Cardiac muscle cell (in vitro differentiated cells and primary cell): ENCODE results near the gene PI4K2A. TPM values are rescaled to one million over a fixed set of nuclear protein-coding genes. Genes with fewer than 3 reads are reported as not detected.

ENCODE experiments used
- DNase-seq, 2 donors: peaks; one replicate each; pipeline versions ENCODE4 v3.0.0 to v3.0.0-alpha.2; 2010 to 2017; ENCODE audit warnings: low read depth in 1 of 2, low spot score in 1 of 2
- H3K27ac ChIP-seq: fragments of 200-600 bp; sonication (generic); 2 replicates; pipeline ENCODE4 v1.5.1; 2016
- H3K27me3 ChIP-seq: fragments of 200-600 bp; sonication (generic); 2 replicates; pipeline ENCODE4 v1.6.0; 2016; ENCODE audit warnings: control low read depth
- H3K36me3 ChIP-seq: fragments of 200-600 bp; sonication (generic); 2 replicates; pipeline ENCODE4 v1.5.1; 2016; ENCODE audit warnings: control low read depth
- H3K4me1 ChIP-seq: fragments of 200-600 bp; sonication (generic); 2 replicates; pipeline ENCODE4 v1.8.1; 2017; ENCODE audit warnings: low read depth, mild to moderate bottlenecking, mixed run types
- H3K4me3 ChIP-seq: fragments of 200-600 bp; sonication (generic); 2 replicates; pipeline ENCODE4 v1.5.1; 2016; ENCODE audit warnings: mild to moderate bottlenecking
- H3K9me3 ChIP-seq: fragments of 200-600 bp; sonication (generic); 2 replicates; pipeline ENCODE4 v1.5.1; 2017; ENCODE audit warnings: low read depth, mild to moderate bottlenecking, control low read depth
- polyA plus RNA-seq: library from polyadenylated mRNA; unstranded; fragments of >200 nt; fragmentation: Nextera tagmentation; extraction: Ambion mirVana; gene quantifications from 2 replicates; pipeline ENCODE4 v1.2.1, GENCODE V29; 2016
- total RNA-seq: library from RNA; depleted of rRNA; stranded (reverse); fragments of >200 nt; gene quantifications from 2 replicates; pipeline ENCODE4 v1.2.3, GENCODE V29; 2016
- TF ChIP-seq, protein P1 (sequence below): IDR thresholded peaks from 2 replicates; pipeline ENCODE4 v1.5.1; 2012; ENCODE audit warnings: low read depth, mild to moderate bottlenecking, low read length

PI4K2A gene
- total and polyA plus RNA-seq, 2 experiments from 2014 or later, result 19.7 to 20.1 TPM

DNA sequence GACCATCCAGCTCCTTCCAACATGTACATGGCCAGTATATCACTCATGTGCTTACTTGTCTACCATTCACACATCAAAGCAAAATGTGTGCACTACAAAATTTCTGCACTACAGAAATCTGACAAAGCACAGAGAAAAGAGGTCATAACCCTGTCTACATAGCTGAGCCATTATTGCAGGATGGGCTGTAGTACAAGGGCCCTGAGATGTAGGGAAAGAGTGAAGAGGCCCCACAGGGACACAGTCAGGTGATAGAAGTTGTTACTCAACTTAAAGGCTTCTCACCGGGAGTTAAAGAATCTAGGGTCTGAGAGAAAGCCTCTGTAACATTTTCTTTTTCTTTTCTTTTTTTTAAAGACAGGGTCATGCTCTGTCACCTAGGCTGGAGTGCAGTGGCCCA is 29.1 kb downstream of the PI4K2A start:
- Histone ChIP-seq H3K27ac (no peak overlapping the region), H3K27me3 (no peaks in the 10 kb centered on the region), H3K4me1 (peaks cover 3% of the 10 kb centered on the region), H3K36me3 (peaks cover 37% of the 10 kb centered on the region), H3K4me3 (no peak overlapping the region), H3K9me3 (no peaks in the 10 kb centered on the region)
- no peak for DNase-seq
- TF ChIP-seq, protein P1, sequence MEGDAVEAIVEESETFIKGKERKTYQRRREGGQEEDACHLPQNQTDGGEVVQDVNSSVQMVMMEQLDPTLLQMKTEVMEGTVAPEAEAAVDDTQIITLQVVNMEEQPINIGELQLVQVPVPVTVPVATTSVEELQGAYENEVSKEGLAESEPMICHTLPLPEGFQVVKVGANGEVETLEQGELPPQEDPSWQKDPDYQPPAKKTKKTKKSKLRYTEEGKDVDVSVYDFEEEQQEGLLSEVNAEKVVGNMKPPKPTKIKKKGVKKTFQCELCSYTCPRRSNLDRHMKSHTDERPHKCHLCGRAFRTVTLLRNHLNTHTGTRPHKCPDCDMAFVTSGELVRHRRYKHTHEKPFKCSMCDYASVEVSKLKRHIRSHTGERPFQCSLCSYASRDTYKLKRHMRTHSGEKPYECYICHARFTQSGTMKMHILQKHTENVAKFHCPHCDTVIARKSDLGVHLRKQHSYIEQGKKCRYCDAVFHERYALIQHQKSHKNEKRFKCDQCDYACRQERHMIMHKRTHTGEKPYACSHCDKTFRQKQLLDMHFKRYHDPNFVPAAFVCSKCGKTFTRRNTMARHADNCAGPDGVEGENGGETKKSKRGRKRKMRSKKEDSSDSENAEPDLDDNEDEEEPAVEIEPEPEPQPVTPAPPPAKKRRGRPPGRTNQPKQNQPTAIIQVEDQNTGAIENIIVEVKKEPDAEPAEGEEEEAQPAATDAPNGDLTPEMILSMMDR, result no peak

DNA sequence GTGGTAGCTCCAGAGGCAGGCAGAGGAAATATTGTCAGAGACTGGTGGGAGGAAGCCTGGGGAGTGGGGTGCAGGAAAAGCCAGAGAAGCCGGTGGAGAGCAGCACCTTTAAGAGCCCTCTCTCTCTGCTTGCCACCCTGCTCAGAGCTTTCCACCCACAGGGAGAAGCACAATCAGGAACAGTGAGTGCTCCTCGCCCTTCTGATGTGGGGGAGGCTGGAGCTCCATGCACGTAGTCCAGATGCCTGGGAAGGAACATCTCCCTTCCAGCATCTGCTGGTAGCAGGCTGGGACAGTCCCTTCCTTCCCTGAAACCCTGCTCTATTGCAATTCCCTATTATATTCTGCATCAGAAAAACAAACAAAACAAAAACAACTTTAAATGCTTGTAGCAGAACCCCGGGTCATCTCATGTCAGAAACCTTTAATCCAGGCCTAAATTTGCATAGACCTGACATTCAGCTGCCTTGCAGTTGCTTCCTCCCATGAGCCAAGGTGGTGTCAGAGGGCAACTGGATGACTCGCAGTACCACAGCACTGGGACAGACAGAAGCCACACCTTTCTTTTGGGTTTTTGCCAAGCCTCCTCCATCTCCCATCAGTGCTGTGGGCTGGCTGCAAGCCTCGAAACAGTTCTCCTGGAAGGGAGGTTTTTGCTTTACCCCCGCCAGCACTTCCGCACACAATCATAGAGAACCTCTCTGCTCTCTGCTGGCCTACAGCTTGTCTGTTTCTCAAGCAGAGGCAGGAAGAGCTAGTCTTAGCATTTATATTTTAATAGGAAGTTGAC is 33.5 kb downstream of the PI4K2A start:
- no peaks in the 10 kb centered on the region for H3K9me3 ChIP-seq
- peaks cover 18% of the 10 kb centered on the region for H3K36me3 ChIP-seq
- no peaks in the 10 kb centered on the region for H3K27me3 ChIP-seq
- H3K4me3 ChIP-seq, result no peak overlapping the region
- no peaks in the 10 kb centered on the region for H3K4me1 ChIP-seq
- H3K27ac ChIP-seq, result no peak overlapping the region
- DNase-seq, result peak in 1 of 2 donors; percentile 70
- TF ChIP-seq, protein P1, result no peak

DNA sequence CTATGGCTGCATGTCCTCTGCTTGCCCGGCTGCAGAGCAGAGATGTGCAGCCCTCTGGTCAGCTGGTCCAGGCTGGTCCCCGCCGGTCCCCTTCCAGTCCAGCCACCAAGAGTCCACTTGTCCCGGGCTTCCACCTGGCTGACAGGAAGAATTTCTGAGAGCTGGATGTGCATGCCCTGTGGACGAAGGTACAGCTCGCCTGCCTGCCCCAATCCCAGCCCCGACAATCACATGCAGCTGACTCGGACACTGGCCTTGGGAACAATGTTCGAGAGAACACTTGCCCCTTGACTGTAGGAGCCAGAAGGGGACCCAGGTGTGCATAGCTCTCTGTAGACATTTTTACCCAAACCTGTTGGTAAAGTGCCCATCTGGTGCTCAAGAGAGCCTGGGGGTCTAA is 34.8 kb downstream of the PI4K2A start:
- H3K36me3 ChIP-seq, result peaks cover 15% of the 10 kb centered on the region
- no peak for DNase-seq
- no peaks in the 10 kb centered on the region for H3K27me3 ChIP-seq
- H3K4me3 ChIP-seq, result no peak overlapping the region
- TF ChIP-seq, protein P1, result no peak
- no peaks in the 10 kb centered on the region for H3K9me3 ChIP-seq
- no peak overlapping the region for H3K27ac ChIP-seq
- H3K4me1 ChIP-seq, result no peaks in the 10 kb centered on the region

DNA sequence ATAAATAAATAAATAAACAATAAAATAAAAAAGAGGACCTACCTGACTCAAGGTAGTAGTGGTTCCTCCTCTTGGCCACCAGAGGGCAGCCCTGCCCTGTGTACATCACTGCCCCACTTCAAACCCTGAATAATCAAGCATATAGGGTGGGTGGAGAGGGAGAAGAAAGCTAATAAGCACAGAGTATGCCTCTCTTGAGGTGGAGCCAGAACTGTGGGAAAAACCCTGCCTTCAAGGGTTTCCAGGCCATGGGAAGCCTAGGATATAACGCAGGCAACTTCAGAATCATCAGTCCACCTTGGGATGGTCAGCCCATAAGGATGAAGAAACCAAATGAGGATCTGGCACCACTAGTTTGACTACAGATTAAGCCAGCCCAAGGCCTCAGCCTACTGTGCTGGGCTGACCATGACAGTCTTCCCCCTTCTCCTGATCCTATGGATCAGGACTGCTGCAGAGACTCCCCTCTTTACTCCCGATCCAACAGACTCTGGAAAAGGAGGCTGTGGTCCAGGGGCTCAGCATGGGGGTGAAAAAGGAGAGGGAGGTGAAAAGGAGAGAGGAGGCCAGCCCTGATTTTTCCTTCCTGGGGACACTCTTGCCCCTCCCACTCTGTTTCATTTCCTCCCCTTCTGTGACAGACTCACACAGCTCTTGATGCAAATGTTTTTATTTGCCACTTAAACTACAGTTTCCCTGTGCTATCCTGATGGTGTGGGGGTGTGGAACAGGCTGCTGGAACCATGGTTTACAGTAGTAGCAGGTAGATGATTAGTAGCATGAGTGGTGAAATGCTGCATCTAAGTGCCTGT is 36.5 kb downstream of the PI4K2A start:
- Histone ChIP-seq H3K27me3 (no peaks in the 10 kb centered on the region), H3K9me3 (no peaks in the 10 kb centered on the region), H3K36me3 (peaks cover 15% of the 10 kb centered on the region), H3K4me3 (no peak overlapping the region), H3K4me1 (peaks cover 2% of the 10 kb centered on the region), H3K27ac (no peak overlapping the region)
- TF ChIP-seq, protein P1, result peak; percentile 81
- peak; percentile 69 to 70 for DNase-seq

DNA sequence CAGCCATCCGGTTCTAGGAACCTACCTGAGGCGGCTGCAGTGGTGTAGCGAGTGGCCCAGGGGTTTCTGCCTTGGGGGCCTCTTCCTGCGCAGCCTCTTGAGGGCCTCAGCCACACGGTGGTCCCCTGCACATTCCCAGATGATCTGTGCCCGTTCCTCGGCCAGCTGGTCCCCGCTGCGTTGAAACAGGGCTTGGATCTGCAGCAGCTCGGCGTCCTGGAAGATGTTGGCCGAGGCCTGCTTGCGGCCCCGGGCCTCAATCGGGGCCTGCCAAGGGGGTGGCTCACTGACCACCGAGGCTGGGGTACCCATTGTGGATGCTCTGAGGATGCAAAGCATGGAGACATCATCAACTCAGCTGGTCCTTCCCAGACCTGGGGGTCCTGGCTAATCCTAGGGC is 39.1 kb downstream of the PI4K2A start:
- no peak overlapping the region for H3K4me3 ChIP-seq
- peaks cover 5% of the 10 kb centered on the region for H3K36me3 ChIP-seq
- no peaks in the 10 kb centered on the region for H3K27me3 ChIP-seq
- no peak overlapping the region for H3K27ac ChIP-seq
- peaks cover 5% of the 10 kb centered on the region for H3K4me1 ChIP-seq
- DNase-seq, result no peak
- no peaks in the 10 kb centered on the region for H3K9me3 ChIP-seq
- TF ChIP-seq, protein P1, result no peak
